Measurements from ENCODE around the gene DDX51.
A peak's percentile ranks its signal among the peaks of the same experiment; 100 is the strongest.

Gene DDX51

GRCh38 chr12:132166801-132167591 lies 22.9 kb upstream of the DDX51 start:
- no peak for DNase-seq

DNA sequence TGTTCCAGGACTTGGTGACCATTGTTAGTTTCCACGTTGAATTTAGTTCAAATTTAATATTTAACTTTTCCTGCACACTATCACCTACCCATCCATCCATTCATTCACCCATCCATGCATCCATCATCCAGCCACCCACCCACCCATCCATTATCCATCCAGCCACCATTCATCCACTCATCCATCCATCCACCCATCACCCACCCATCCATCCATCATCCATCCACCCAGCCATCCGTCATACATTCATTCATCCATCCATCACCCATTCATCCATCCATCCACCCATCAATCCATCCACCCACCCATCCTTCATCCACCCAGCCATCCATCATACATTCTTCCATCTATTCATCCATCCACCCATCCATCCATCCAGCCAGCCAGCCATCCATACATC lies 22.0 kb upstream of the DDX51 start:
- DNase-seq = no peak

- no peak for DNase-seq
Observed at GRCh38 chr12:132165584-132165983, 21.5 kb upstream of the DDX51 start.

- no peak for DNase-seq
Observed at GRCh38 chr12:132164426-132164825, 20.3 kb upstream of the DDX51 start.

DNA sequence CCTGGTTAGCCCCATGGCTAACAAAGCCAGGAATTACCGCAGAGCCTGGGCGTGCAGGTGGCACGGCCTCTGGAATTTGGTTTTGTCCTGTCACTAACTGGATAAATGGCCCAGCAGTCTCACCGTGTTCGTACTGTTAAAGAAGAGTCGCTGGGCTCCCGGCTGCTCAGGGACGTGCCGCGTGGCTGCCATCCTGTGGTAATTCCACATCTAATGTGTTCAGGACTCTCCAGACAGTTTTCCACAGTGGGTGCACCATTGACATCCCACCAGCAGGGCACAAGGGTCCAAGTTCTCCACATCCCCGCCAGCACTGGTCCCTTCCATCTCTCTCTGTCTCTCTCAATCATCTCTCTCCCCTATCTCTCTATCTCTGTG lies 19.8 kb upstream of the DDX51 start:
- no peak for DNase-seq

DNA sequence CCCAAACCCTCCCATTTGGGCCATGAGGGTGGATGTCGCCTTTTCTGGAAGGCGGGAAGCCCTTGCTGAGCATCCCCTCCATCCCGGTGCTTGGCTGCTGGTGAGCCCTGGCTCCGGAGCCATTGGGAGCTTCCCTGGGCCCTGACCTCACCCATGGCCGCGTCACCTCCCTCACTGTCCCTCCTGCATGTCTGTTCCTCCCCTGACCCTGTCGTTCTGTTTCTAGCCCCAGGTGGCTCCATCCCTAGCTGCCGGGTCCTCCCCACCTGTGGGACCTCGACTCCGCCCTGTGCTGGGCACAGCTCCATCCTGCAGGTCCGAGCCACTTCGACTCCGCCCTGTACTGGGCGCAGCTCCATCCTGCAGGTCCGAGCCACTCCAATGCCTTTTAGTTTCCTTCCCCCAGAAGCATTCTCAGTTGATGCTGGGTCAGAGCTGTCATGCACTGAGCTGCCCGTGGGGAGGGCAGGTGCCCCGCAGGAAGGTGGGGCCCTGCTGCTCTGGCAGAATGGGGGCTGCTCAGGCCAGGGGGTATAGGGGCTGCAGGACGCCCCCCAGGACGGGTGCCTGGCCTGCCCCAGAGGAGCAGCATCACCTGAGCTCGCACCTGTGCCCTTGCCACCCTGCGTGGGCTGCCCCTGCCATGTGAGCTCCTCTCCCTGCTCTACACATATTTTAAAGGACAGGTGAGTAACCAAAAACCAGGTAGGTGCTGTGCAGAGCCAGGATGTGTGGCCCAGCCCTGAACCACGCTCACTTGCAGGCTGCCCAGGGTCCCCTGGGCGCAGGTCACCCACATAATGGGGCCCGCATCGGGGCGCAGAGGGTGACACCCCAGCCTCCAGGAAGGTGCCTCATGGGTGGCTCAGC lies 19.2 kb upstream of the DDX51 start:
- no peak for DNase-seq

DNA sequence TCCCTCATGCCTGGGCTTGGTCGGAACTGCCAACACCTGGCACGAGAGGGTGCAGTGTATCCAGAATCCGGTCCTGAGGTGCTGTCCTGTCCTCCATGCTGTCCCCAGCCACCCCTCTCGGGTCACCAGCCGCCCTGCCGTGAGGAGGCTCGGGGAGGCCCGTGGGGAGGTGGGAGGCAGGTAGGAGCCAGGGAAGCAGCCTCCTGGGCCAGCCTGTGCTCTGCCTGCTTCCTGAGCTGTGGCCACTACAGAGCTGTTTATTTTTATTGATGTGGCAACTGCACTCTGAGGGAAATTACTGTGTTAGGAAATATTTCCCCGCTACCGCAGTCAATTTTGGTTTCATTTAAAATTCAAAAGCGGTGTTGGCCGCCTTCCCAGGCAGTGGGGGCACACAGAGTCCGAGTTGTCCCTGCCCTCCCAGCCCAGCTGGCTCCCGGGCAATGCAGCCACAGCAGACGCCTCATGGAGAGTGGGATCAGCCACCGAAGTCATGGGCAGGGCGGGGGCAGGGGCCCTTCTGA lies 18.5 kb upstream of the DDX51 start:
- DNase-seq = peak; percentile 47

- DNase-seq = no peak
Observed at GRCh38 chr12:132161796-132162507, 17.8 kb upstream of the DDX51 start.

DNA sequence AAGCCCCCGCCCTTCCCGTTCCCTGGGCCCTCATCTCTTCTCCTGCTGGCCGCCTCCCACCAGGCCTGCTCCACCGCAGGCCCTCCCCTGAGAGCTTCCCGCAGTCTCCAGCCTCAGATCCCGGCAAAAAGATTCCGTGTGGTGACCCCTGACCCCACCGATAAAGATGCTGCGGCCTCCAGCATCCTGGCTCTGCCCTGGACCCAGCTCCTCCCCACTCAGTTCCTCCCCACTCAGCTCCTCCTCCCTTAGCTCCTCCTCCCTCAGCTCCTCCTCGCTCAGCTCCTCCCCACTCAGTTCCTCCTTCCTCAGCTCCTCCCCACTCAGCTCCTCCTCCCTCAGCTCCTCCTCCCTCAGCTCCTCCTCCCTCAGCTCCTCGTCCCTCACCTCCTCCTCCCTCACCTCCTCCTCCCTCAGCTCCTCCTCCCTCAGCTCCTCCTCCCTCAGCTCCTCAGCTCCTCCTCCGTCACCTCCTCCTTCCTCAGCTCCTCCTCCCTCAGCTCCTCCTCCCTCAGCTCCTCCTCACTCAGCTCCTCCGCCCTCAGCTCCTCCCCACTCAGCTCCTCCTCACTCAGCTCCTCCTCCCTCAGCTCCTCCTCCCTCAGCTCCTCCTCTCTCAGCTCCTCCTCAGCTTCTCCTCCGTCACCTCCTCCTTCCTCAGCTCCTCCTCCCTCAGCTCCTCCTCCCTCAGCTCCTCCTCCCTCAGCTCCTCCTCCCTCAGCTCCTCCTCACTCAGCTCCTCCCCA lies 17.1 kb upstream of the DDX51 start:
- no peak for DNase-seq

GRCh38 chr12:132160601-132161035 lies 16.5 kb upstream of the DDX51 start:
- no peak for DNase-seq

DNA sequence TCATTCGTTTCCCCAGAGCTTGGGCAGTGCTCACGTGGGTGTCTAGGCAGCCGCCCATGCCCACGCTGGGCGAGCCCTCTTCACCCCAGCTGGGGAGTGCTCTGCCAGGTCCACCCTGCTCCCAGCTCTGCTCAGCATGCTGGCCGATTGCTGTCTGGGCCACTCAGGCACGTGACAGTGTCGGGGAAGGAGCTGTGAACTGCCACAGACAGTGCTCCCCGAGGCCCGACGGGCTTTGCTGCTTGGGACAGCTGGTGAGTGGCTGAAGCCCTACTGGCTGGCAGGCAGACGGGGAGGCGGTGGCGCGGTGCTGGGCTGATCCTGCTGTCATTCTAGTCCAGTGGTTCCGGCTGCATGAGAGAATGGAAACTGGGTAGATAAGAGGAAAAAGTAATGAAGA lies 15.9 kb upstream of the DDX51 start:
- DNase-seq = no peak

DNA sequence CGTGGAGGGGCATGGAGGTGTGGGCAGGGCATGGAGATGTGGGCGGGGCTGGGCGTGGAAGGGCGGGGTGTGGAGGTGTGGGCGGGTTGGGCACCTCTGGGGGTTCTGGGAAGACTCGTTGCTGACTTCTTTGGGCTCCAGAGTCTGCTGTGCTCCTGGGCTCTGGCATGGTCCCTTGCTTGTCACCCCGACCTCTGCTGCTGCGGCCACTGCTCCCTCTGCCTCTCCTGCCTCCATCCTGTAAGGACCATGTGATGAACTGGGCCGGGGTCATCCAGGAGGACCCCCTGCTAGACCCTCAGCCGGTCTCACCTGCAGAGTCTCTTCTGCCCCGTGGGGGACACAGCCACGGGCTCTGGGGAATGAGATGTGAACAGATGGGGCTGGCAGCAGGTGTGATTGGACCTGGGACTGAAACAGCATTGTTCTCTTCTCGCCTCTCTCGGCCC lies 15.5 kb upstream of the DDX51 start:
- no peak for DNase-seq

GRCh38 chr12:132158677-132159554 lies 14.8 kb upstream of the DDX51 start:
- no peak for DNase-seq

DNA sequence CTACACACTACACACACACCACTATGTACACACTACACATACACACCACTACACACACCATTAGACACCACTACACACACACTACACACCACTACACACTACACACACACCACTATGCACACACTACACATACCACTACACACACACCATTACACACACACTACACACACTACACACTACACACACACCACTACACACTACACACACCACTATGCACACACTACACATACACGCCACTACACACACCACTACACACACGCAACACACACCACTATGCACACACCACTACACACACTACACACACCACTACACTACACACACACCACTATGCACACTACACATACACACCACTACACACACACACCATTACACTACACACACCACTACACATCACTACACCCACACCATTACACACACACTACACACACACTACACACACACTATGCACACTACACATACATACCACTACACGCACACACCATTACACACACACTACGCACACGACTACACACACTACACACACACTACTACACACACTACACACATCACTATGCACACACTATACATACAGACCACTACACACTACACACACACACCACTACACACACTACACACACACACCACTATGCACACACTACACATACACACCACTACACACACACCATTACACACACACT lies 13.8 kb upstream of the DDX51 start:
- no peak for DNase-seq

DNA sequence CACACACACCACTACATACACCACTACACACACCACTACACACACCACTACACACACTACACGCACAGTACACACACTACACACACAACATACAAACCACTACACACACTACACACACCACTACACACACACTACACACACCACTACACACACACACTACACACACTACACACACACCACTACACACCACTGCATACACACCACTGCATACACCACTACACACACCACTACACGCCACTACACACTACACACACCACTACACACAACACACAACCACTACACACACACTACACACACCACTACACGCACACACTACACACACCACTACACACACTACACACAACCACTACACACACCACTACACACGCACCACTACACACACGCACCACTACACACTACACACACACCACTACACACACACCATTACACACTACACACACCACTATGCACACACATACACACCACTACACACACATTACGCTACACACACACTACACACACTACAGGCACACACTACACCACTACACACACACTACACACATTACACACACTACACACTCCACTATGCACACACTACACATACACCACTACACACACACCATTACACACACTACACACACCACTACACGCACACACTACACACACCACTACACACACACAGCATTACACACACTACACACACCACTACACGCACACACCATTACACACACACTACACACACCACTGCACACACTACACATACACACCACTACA lies 12.6 kb upstream of the DDX51 start:
- no peak for DNase-seq

DNA sequence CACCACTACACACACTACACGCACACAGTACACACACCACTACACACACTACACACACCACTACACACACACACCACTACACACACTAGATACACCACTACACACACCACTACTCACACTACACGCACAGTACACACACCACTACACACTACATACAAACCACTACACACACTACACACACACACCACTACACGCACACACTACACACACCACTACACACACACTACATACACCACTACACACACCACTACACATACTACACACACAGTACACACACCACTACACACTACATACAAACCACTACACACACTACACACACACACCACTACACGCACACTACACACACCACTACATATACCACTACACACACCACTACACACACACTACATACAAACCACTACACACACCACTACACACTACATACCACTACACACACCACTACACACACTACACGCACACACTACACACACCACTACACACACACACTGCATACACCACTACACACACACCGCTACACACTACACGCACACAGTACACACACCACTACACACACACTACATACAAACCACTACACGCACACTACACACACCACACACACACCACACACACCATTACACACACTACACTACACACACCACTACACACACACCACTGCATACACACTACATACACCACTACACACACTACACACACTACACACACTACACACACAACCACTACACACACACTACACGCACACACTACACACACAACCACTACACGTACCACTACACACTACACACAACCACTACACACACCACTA lies 11.9 kb upstream of the DDX51 start:
- DNase-seq = no peak

DNA sequence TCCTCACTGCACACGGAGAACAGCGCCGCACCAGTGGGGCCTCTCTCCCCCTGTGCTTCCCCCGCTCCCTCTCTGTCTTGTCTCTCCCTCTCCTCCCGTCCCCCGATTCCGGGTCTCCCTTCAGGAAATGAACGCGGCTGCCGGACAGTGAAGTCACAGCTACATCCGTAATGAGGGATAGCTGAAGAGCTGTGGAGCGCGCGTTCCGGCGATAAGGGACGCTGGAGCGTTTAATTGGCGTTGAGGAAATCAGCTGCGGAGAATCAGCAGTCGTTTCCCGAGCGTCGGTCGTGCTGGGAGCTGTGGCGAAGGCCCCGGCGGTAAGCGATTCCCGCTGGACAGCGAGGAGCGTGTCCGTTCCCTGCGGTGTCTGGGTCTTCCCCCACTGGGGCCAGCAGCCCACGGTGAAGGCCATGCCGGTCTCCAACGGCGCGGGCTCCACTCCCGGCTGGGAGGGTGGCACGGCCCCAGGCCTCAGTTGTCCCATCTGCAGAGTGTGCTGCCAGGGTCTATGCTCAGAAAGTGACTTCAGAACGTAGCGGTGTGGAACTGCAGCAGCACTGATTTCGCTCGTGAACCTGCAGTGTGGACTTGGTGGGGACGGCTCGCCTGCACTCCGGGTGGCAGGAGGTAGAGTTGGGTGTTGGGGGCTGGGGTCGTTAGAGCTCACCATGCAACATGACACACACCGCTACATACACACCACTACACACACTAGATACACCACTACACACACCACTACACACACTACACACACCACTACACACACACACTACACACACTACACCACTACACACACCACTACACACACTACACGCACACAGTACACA lies 11.0 kb upstream of the DDX51 start:
- no peak for DNase-seq

- DNase-seq = no peak
Observed at GRCh38 chr12:132154341-132154761, 10.2 kb upstream of the DDX51 start.
